Right hindlimb (tissue), 1 donor: ENCODE data around the gene PAXIP1.

Experiments used
- DNase-seq: peaks from one replicate; pipeline ENCODE4 v3.0.0-alpha.2; 2018

PAXIP1 gene

GRCh38 chr7:154911862-154912455 is 91.0 kb downstream of the PAXIP1 start:
- DNase-seq: no peak

GRCh38 chr7:154911411-154911810 is 91.5 kb downstream of the PAXIP1 start:
- no peak for DNase-seq

GRCh38 chr7:154910977-154911376 is 91.9 kb downstream of the PAXIP1 start:
- DNase-seq: no peak

- no peak for DNase-seq
These were observed 92.8 kb downstream of the PAXIP1 start for GRCh38 chr7:154910125-154910524.

GRCh38 chr7:154909241-154910105 is 93.5 kb downstream of the PAXIP1 start:
- no peak for DNase-seq

GRCh38 chr7:154907651-154908620 is 95.0 kb downstream of the PAXIP1 start:
- DNase-seq: no peak

- no peak for DNase-seq
These were observed 96.1 kb downstream of the PAXIP1 start for GRCh38 chr7:154906736-154907355.

- no peak for DNase-seq
These were observed 96.7 kb downstream of the PAXIP1 start for GRCh38 chr7:154906201-154906600.

- DNase-seq: no peak
These were observed 97.3 kb downstream of the PAXIP1 start for GRCh38 chr7:154905615-154906014.

GRCh38 chr7:154905146-154905545 is 97.8 kb downstream of the PAXIP1 start:
- DNase-seq: no peak

- no peak for DNase-seq
These were observed 99.7 kb downstream of the PAXIP1 start for GRCh38 chr7:154903083-154903731.

- no peak for DNase-seq
These were observed 100.3 kb downstream of the PAXIP1 start for GRCh38 chr7:154902600-154903082.

GRCh38 chr7:154899862-154900261 is 103.1 kb downstream of the PAXIP1 start:
- no peak for DNase-seq

- DNase-seq: no peak
These were observed 103.7 kb downstream of the PAXIP1 start for GRCh38 chr7:154898973-154899855.

GRCh38 chr7:154896076-154896475 is 106.8 kb downstream of the PAXIP1 start:
- DNase-seq: no peak
